ENCODE results near the gene CDC5L. TPM values are rescaled to one million over a fixed set of nuclear protein-coding genes. Genes with fewer than 3 reads are reported as not detected.

Gene CDC5L
- total RNA-seq: 30.4 and 30.5 TPM in 2 replicates
- long read RNA-seq, full-length matches to known transcripts: 122 of 266 reads
- long read RNA-seq, partial matches to known transcripts: 134 of 266 reads
- long read RNA-seq, other reads (novel, unspliced or antisense): 10 of 266 reads

DNA sequence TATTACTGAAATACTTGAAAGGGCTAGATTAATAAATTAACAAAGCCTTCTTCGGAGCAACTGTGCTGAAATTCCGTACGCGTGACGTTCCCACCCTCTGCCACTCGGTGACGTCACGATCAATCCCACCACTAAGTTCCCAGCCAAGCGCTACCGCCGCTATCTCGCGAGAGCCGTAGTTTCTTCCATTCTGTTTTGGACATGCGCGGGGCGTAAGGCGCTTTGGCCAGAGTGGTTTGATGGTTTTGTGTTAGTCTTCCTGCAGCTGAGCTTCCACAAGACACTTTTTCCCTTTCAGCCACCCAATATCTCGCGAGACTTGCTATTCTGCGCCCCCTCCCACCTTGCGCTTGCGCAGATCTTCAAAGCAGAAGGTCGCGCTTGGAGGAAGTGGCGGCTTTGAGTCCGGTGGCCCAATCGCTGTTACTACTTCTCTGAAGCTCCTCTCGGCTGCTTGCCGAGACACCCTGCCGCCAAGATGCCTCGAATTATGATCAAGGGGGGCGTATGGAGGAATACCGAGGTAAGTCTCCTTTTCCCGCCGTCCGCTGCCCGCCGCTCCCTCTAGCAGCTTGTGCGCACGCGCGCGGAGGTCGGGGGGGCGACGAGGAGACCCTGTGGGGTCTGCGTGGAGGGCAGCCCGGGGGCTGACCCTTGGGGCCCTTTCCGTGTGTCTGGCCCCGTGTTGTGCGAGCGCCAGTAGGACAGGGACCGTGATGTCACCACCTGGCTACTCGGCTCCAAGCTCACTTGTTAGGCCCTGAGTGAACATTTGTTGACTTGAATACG is at the start of gene CDC5L:
CDC5L (plus strand) TSS at position 361 of the 789 bp plus-strand sequence; CDS start at position 479, 118 bp downstream.
- Mint-ChIP-seq H3K36me3 (ENCODE audit: insufficient read depth) (peaks cover 6% of the 10 kb centered on the region), H3K27me3 (no peaks in the 10 kb centered on the region), H3K4me1 (ENCODE audit: low read depth) (peaks cover 25% of the 10 kb centered on the region), H3K9me3 (ENCODE audit: low read depth) (no peaks in the 10 kb centered on the region), H3K4me3 (ENCODE audit: low read depth) (peak within 1 kb of the TSS; percentile 99), H3K27ac (peak within 1 kb of the TSS; percentile 100)
- peak; percentile 92 for DNase-seq (ENCODE audit: low spot score, unreplicated experiment)
- no peak for TF ChIP-seq CTCF (IDR thresholded peaks at IDR 0.05; ENCODE audit: unreplicated experiment)

DNA sequence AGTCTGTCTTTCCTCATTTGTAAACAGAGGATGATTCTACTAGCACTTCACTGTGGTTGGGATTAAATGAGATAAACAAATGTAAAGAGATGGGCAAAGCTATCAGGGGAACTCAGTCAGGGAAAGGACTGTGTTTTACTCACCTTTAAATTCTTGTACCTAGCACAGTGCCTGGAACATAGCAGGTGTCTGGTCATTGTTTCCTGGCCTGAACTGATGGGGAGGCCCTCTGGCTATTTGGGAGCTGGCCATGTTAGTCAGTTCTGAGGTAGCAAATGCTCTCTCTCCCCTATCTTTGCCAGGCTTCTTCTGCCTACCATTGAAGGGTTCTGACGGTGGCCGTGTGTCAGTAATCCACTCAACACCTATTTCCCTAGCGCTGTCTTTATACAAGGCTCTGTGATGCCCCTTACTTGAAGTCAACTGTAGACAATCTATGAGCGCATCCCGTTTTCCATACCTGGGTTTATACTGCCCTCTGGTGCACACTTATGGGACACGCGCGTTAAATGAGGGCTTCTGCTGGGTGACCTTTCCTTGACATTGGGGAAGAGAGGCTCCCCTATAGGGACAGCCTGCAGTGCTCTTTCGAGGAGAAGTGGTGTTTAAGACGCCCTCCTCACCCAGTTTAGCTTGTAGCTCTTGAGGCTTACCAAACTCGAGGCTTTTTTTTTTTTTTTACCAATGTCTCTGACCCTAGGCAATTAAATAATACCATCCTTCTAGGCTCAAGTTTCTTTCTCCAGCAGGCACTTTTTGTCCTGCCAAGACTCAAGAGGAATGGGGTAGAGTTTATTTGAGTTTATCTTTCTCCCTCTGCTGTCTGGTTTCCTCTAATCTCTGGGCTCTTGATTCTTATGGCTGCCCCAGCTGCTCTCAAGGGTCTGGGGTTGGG is 49.0 kb upstream of the CDC5L start:
- no peak overlapping the region for H3K4me3 Mint-ChIP-seq (ENCODE audit: low read depth)
- no peaks in the 10 kb centered on the region for H3K9me3 Mint-ChIP-seq (ENCODE audit: low read depth)
- DNase-seq (ENCODE audit: low spot score, unreplicated experiment): peak; percentile 30

GRCh38 chr6:44339301-44339700 is 48.2 kb upstream of the CDC5L start:
- Mint-ChIP-seq H3K4me1 (ENCODE audit: low read depth) (peaks cover 1% of the 10 kb centered on the region), H3K9me3 (ENCODE audit: low read depth) (no peaks in the 10 kb centered on the region), H3K36me3 (ENCODE audit: insufficient read depth) (no peaks in the 10 kb centered on the region), H3K27me3 (peaks cover 41% of the 10 kb centered on the region), H3K4me3 (ENCODE audit: low read depth) (no peak overlapping the region), H3K27ac (no peak overlapping the region)
- TF ChIP-seq CTCF (IDR thresholded peaks at IDR 0.05; ENCODE audit: unreplicated experiment): no peak
- DNase-seq (ENCODE audit: low spot score, unreplicated experiment): no peak

More for the DNA sequence above, 49.0 kb upstream of the CDC5L start:
- Mint-ChIP-seq H3K27ac (no peak overlapping the region), H3K36me3 (ENCODE audit: insufficient read depth) (no peaks in the 10 kb centered on the region), H3K27me3 (peaks cover 35% of the 10 kb centered on the region), H3K4me1 (ENCODE audit: low read depth) (peaks cover 1% of the 10 kb centered on the region)
- peak; percentile 84 for TF ChIP-seq CTCF (IDR thresholded peaks at IDR 0.05; ENCODE audit: unreplicated experiment)

DNA sequence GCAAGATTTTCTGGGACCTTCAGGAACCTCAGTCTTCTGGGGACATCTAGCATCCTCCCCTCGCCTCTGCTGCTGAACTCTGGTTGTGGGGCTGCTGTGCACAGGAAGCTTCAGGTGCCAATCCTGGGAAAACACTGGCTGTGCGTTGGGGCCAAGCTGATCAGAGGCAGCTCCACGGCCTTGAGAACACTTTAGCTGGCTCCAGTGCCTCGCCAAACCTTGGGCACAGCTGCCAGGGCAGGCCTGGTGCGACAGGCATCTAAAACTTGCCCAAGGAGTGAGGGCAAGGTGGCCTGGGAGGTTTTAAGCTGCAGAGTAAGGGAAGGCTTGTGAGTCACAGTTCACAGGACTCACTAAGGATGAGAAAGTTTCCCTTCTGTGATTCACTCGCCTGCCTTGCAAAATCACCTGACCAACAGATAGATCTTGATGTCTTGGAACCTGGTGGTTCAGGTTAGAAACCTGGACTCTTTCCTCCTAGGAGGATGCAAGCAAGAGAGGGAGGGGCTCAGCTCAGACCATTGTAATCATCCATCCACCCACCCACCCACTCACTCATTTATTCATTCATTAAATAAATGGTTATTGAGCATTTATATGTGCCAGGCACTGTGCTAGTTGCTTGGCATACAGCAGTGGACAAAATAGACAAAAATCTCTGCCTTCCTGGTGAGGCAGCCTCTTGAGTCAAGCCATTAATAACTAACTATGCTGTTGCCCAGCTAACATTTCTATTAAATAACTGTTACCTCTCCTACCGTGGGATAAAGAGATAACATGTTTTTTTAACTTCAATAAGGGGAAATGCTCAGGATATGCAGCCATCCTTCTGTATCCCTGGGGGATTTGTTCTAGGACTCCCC is 47.5 kb upstream of the CDC5L start:
- DNase-seq (ENCODE audit: low spot score, unreplicated experiment): no peak
- Mint-ChIP-seq H3K27ac (no peak overlapping the region), H3K36me3 (ENCODE audit: insufficient read depth) (no peaks in the 10 kb centered on the region), H3K4me1 (ENCODE audit: low read depth) (peaks cover 1% of the 10 kb centered on the region), H3K27me3 (peaks cover 47% of the 10 kb centered on the region), H3K9me3 (ENCODE audit: low read depth) (no peaks in the 10 kb centered on the region), H3K4me3 (ENCODE audit: low read depth) (no peak overlapping the region)
- no peak for TF ChIP-seq CTCF (IDR thresholded peaks at IDR 0.05; ENCODE audit: unreplicated experiment)

All from progenitor cell of endocrine pancreas (in vitro differentiated cells).